GM23338 (cell line): Measurements from ENCODE around the gene PACRGL.
"Not testable (repeated sequence)": the region's sequence is repeated elsewhere in the genome, so short reads cannot be mapped to it uniquely, and the experiment has no call there.

Experiments used
- EZH2 ChIP-seq: fragments of 200-600 bp; sonication (generic); IDR thresholded peaks from one replicate; pipeline ENCODE4 v1.8.0; 2017; ENCODE audit warnings: antibody characterized with exemption, mild to moderate bottlenecking, low read depth; ENCODE audit not compliant: unreplicated experiment
- EZH2phosphoT487 ChIP-seq: fragments of 200-600 bp; sonication (generic); IDR thresholded peaks from one replicate; pipeline ENCODE4 v1.8.1; 2018; ENCODE audit warnings: antibody characterized with exemption; ENCODE audit not compliant: unreplicated experiment
- NANOG ChIP-seq: IDR thresholded peaks from 2 replicates; pipeline ENCODE4 v1.6.1; 2016; ENCODE audit warnings: antibody characterized with exemption, borderline replicate concordance
- POLR2AphosphoS5 ChIP-seq: IDR thresholded peaks from 2 replicates; pipeline ENCODE4 v1.6.1; 2016; ENCODE audit warnings: antibody characterized with exemption, low read depth
- REST ChIP-seq: IDR thresholded peaks from one replicate; pipeline ENCODE4 v1.6.1; 2018; ENCODE audit warnings: antibody characterized with exemption; ENCODE audit not compliant: unreplicated experiment
- ZNF331 ChIP-seq: fragments of 250-450 bp; sonication (Bioruptor Pico); IDR thresholded peaks from 2 replicates; pipeline ENCODE4 v1.5.0; 2020; ENCODE audit warnings: low read depth, mild to moderate bottlenecking, moderate library complexity
- TF ChIP-seq, protein P1 (sequence below), 2 experiments: fragments of 200-600 bp in 1 of 2; sonication (generic) in 1 of 2; conservative IDR thresholded peaks; 2 replicates each; pipeline versions ENCODE4 v1.5.1 to v1.6.1; 2016 to 2017; ENCODE audit warnings: antibody characterized with exemption in 2 of 2, low read depth in 2 of 2, mild to moderate bottlenecking in 2 of 2, moderate library complexity in 1 of 2

GRCh38 chr4:20783134-20783533 is 82.9 kb downstream of the PACRGL start:
- TF ChIP-seq, protein P1, sequence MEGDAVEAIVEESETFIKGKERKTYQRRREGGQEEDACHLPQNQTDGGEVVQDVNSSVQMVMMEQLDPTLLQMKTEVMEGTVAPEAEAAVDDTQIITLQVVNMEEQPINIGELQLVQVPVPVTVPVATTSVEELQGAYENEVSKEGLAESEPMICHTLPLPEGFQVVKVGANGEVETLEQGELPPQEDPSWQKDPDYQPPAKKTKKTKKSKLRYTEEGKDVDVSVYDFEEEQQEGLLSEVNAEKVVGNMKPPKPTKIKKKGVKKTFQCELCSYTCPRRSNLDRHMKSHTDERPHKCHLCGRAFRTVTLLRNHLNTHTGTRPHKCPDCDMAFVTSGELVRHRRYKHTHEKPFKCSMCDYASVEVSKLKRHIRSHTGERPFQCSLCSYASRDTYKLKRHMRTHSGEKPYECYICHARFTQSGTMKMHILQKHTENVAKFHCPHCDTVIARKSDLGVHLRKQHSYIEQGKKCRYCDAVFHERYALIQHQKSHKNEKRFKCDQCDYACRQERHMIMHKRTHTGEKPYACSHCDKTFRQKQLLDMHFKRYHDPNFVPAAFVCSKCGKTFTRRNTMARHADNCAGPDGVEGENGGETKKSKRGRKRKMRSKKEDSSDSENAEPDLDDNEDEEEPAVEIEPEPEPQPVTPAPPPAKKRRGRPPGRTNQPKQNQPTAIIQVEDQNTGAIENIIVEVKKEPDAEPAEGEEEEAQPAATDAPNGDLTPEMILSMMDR (conservative IDR thresholded peaks at IDR 0.05; ENCODE audit: low read depth in 2 of 2) = not testable (repeated sequence)
- not testable (repeated sequence) for TF ChIP-seq POLR2AphosphoS5; EZH2phosphoT487; REST; EZH2; NANOG; ZNF331 (CRISPR knock-in tag)
